ENCODE measurements around the gene CAMKK1.

CAMKK1 gene

DNA sequence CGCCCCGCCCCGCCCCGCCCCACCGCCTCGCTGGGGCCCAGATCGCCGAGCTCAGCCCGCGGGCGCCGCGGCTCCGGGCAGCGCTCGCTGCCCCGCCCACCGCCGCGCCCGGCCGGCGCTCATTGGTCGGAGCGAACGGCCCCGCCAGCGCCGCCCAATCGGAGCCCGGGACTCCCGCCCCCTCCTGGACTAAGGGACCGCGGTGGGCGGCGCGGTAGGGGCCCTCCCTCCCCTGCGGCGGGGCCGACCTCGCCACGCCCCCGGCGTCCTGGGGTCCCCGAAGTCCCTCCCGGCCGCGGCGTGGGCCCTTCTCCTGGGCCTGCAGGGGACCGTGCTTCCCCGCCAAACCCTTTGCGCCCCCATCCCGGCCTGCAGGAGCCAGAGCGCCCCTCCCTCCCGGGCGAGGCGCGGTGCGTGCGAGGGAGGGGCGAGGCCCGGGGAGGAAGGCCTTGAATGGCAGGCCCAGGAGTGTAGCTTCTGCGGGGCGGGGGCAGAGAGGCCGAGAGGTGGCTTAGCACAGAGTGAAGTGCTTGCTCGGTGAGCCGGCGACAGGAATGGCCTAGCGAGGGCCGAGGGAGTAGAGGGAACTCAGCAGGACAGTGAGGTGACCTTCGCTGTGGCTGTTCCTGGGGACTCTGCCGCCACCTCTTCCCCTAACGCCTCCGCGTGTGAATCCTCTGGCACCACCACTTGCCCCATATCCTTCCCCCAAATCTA is at the start of gene CAMKK1:
Gene CAMKK1, minus strand, starts transcription at position 51 of the 717 bp plus-strand sequence. CDS start 7,366 bp downstream, outside the sequence.
- H3K27ac ChIP-seq, result no peak within 1 kb of the TSS
- DNase-seq (ENCODE audit: low read depth, low spot score), result no peak

DNA sequence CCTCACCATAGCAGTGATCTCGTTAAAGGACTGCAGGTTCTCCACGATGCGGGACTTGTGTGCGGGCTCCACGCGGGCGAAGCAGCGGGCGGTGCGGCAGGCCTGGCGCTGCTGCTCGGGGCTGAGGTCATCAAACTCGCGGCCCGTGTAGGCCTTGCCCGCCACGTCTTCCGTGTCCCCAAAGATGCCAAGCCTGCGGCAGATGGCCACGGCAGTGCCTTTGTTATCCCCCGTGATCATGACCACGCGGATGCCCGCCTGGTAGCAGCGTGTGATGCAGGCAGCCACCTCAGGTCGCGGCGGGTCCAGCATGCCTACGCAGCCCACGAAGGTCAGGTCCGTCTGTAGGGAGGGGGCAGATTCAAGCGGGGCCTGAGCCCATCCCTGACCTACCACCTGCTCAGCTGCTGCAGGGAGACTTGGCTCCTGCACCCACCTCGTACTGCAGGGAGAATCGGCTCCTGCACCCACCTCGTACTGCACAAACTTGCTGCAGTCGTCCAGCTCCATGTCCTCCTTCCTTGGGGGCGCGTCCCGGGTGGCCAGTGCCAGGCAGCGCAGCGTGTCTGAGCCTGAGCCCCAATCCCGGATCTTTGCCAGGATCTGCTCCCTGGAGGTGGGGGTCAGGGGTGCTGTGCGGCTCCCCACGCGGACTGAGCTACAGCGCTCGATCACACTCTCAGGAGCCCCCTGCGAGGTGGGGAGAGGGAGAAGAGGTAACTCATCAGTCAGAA is 48.3 kb upstream of the CAMKK1 start:
- no peak overlapping the region for H3K27ac ChIP-seq
- no peak for DNase-seq (ENCODE audit: low read depth, low spot score)

DNA sequence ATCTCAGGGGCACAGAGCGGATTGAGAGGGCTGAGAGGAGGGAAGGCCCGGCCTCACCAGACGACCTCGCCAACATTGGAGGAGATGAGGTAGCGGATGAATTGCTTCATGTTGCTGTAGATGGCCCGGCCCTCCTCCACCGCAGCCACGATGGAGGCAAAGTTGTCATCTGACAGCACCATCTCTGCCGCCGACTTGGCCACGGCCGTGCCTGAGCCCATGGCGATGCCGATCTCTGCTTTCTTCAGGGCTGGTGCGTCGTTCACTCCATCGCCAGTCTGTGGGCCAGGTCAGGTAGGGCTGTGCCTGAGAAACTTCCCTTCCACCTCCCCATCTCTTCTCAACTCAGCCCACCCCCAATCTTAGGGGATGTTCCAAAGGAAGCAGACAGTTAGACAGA is 44.5 kb upstream of the CAMKK1 start:
- H3K27ac ChIP-seq, result no peak overlapping the region
- no peak for DNase-seq (ENCODE audit: low read depth, low spot score)

DNA sequence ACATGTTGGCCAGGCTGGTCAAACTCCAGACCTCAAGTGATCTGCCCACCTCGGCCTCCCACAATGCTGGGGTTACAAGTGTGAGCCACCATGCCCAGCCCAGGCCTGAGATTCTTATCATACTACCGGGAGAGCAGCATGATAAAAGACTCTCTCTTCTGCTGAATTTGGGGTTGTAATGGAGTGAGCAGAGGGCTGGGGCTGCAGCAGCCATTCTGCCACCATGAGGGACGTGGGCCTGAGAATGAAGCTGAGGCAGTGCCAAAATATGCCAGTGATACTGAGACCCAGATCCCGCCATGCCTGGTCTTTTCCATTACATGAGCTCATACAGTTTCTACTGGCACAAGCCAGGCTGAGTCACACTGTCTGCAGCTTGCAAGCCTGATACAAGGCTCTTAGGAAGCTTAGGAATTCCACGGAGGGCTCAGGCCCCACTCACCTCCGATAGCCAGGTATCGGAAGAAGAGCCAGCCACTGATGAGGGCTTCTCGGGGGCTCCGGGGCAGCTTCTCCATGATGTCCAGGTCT is 43.0 kb upstream of the CAMKK1 start:
- no peak overlapping the region for H3K27ac ChIP-seq
- DNase-seq (ENCODE audit: low read depth, low spot score), result peak; percentile 45

DNA sequence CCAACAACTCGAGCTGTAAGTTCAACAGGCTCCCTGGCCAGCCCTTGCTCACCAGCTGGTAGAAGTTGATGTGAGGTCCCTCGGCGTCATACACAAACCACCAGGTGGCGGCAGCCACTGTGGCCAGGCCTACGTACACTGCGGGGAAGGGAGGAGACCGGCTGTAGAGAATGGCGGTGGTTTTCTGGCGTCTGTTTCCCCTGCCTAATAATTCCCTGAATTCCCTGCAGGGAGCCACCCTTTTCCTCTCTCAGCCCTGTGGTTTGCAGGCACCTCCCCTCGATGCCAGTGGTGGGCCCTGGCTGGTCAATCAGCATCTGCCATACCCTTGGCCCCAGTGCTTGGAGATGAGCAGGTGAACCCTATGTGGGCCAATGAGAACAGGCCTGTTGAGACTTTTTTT is 42.3 kb upstream of the CAMKK1 start:
- H3K27ac ChIP-seq, result no peak overlapping the region
- DNase-seq (ENCODE audit: low read depth, low spot score), result peak; percentile 31

DNA sequence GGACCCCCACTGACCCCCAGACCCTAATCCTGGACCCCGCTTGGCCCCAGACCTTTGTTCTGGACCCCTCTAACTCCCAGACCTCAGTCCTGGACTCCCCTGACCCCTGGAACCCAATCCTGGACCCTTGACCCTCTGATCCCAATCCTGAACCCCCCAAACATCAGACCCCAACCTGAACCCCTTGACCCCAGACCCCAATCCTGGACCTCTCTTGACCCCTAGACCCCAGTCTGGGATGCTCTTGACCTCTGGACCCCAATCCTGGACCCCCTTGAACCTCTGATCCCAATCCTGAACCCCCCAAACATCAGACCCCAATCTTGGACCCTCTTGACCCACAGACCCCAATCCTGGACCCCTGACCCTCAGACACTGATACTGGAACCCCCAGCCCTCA is 36.9 kb upstream of the CAMKK1 start:
- no peak overlapping the region for H3K27ac ChIP-seq
- no peak for DNase-seq (ENCODE audit: low read depth, low spot score)

DNA sequence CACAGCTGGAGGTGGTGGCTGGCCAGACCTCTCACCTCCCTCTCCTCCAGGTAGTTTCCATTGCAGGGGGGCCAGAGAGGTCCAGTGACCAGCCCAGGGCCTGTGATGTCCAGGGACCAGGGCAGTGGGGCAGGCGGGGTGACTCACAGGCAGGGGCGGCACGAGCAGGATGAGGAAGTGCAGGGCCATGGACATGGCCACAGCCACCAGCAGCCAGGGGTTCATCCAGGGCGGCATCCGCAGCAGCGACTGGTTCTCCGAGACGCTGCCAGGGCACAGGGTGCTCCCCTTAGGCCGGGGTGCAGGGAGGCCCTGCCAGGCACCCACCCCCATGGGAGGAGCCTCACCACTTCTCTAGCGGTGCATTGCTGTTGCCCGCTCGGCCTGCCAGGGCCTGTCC is 36.3 kb upstream of the CAMKK1 start:
- no peak overlapping the region for H3K27ac ChIP-seq
- no peak for DNase-seq (ENCODE audit: low read depth, low spot score)

DNA sequence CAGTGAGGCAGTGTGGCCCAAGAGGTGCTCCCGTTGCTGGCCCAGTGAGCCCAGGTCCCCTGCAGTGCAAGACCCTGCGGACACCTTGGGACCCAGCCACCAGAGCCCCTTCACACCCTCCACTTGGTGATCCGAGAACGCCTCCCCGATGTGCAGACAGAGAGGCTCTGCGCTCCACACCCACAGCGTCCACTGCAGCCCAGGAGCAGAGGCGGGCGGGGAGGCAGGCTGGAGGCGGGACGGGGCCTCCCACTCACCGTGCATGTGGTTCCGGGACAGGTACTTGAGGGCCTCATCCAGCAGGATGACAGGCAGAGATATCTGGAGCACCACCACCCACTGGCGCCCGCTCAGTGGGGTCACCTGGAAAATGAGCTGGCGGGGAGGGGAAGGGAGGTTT is 35.6 kb upstream of the CAMKK1 start:
- no peak for DNase-seq (ENCODE audit: low read depth, low spot score)
- H3K27ac ChIP-seq, result no peak overlapping the region

DNA sequence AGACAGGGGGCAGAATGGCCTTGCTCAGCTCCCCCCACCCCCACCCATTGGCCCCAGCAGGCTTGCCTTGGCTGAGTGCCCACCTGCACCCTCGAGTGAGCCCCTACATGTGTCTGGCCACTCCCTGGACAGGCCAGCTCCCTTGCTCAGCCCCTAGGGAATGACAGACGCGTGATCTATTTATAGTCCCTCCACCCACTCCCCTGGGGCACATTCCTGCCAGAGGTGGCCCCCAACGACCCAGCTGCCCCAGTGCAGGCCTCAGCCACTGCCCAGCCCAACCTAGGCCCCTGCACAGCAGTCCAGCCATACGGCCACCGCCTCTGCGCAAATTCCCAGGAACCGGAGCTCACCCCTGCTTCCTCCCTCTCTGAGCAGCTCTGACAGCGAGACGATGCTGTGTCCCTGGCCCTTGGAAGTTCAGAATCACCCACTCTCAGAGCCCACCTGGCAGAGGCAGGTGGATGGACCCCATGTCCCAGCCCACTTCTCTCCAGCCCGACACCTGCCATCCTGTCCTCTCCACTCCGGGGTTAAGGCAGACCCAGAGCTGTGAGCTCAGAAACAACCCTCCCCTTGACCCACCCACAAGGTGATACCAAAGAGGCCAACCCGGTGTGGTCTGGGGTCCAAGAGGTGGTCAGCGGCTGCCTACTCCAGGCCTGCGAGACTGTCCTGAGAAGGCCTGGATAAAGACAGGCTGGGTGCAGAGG is 34.9 kb upstream of the CAMKK1 start:
- DNase-seq (ENCODE audit: low read depth, low spot score), result no peak
- H3K27ac ChIP-seq, result no peak overlapping the region

DNA sequence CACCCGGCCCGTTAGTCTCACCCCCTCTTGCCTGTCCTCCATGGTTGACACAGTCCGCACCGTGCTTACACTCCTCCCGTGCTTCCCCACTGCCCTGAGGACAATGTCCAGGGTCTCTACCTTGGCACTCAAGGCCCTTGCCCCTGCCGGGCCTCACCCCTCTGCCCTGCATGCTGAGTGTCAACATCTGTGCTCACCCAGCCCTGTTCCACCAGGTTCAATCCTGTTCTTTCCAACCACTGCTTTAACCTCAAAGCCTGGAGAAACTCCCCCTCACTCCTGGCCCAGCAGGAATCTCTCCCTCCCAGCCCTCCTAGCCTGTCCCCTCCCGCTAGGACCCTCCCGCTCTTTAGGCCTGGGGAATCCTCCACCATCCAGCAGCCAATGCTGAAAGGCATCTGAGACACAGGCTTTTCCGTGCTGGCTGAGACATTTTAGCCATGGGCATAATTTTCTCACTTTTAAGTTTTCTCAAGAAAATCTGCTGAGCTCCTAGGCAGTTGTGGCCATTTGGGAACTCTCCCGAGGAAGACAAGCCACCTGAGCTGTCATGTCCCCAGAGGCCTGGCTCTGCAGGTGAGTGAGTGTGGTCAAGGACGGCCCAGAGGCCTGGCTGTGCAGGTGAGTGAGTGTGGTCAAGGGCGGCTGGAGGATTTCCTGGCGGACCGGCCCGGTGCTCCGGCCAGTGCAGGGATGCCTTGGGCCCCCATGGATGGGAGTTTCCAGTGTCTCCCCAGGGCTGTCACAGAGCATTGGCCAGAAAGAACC is 34.2 kb upstream of the CAMKK1 start:
- DNase-seq (ENCODE audit: low read depth, low spot score), result no peak
- H3K27ac ChIP-seq, result no peak overlapping the region

DNA sequence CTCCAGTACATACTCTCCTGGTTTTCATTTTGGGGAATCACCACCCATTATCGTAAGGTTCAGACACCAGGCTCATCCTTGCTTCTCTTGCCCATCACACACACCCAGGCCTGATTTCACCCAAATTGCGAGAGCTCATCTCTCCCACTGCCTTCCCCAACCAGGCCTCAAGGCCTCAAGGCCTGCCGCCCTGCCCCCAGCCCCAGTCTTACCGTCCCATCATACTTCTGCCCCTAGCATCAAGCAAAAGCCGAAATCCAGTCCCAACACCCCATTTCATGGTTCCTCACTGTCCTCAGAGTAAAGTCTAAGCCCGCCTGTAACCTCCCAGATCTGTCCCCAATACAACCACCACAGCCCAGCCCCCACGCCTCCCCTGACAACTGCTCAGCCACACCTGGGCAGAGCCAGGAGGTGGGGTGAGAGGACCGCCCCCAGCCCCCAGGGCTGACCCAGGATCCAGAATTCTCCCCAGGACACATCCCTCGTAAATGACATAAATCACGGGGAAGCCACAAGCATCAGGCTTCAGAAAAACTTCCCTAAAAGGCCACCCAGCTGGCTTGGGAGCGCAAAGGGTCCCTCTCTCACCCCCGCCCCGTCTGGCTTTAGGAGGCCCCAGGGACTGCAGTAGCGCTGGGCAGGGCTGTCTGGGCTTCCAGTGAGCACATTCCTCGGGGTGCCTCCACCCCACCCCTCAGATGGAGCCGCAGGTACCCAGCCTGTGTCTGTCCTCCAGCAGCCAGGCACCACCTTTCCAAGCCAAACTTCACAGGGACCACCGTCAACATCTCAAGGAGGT is 33.0 kb upstream of the CAMKK1 start:
- no peak for DNase-seq (ENCODE audit: low read depth, low spot score)
- H3K27ac ChIP-seq, result no peak overlapping the region

DNA sequence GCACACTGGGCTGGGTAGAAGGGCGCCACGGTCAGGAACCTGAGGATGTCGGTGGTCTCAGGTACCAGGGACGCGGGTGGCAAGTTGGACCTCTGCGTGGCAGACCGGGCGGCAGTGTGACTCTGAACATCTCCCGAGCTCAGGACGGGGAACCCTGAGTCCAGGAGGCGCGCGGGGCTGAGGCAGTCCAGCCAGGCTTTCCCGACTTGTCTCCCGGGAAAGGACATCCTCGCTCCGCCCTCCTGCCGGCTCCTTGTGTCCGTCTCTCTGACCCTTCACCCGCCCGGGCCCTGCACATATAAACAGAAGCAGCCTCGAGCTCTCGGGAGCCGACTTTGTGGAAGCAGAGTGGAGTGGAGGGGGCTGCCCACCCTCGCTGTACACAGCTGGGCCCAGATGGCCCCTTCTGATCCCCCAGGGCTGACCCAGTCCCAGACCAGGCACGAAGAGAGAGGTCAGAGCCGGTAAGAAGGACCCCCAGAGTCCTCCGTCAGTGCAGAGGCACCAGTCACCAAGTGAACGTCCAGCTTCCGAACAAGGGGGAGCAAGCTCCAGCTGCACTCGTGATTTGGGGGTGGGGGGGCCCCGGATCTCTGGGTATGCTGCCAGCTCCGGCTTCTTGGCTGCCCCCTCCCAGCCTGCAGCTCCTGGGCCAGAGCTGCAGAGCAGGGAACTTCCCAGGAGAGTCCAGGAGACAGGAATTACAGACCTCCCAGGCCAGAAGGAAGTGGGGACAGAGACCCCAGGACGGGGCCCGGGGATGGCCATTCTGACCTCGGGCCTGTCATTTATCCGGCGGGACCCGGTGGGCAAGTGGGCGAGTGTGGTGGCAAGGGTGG is 31.9 kb upstream of the CAMKK1 start:
- H3K27ac ChIP-seq, result no peak overlapping the region
- DNase-seq (ENCODE audit: low read depth, low spot score), result no peak

DNA sequence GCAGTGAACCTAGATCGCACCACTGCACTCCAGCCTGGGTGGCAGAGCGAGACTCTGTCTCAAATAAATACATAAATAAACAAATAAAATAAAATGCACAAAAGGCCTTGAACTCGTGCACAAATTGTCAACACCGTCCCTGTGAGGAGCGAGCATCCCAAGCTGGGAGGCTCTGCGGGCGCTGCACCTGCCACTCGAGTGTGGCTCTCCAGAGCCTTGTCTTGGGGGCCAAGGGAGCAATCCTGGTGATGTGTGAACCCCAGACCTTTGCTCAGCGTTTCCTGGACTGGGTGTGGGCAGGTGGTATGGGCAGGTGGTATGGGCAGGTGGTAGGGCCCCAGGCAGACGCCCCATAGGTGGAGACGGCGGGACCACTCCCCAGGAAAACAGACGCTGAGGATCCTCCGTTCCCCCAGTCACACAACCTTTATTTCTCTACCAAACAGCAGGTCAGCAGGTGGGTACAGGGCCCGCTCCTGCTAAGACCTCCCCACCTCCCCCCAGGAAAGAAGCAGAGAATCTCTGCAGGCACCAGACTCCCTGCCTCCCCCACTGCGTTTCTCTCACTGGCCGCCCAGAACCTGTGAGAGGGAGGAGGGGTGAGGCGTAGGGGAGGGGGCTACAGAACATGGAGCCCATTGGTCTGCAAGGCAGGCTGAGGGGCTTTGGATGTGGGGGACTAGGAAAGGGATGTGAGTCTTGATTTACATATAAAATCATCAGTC is 30.8 kb upstream of the CAMKK1 start:
- H3K27ac ChIP-seq, result no peak overlapping the region
- no peak for DNase-seq (ENCODE audit: low read depth, low spot score)

DNA sequence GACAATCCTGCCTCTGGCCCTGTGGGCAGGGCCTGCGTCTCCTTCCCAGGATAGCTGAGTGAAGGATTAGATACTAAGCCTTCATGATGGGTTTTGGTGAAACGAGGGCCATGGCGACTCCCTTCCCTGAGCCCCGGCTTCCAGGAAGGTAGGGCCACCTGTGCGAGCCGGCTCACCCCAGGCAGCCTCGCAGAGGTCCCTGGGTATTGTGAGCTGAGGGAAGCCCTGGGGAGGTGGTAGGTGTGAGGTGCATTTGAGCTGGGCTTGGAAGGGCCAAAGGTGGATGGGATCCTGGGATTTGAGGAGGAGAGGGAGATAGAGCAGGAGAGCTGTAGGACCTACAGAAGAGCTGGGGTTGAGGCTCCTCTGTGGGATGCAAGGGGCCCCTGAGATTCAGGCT is 29.9 kb upstream of the CAMKK1 start:
- no peak for DNase-seq (ENCODE audit: low read depth, low spot score)
- H3K27ac ChIP-seq, result no peak overlapping the region

DNA sequence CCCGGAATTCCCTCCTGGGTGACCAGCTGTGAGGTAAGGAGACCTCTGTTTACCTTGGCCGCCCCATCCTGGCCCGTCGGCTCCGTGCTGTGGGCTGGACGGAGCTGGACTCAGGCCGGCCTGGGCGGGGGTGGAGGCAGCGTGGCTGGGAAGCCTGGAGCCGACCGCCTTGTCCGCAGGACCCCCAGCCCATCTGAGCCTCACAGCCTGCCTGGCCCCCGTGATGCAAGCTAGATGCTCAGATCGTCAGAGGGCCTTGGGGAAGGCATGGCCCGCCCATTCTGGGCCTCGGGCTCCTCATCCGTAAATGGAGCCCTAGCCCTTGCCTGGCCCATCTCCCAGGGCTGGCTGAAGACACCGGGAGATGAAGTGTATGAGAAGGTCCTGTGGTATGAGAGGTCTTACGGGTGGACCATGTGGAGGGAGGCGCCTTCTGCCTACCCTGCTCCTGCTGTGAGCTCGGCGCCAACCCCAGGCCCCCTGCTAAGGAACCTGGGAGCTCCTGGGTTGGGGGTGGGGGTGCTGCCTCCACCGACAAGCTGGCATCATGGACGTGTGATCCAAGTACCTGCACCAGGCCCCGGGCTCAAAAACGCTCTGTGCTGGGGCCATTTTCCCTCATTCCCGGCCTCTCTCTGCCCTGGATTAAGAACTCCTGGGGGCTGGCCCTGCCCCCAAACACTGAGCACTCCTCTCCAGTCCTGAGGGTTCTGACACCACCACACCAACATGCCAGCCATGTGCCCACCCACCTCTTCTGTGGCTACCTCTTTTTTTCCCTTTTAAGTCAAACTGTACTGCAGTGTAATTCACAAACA is 28.9 kb upstream of the CAMKK1 start:
- H3K27ac ChIP-seq, result no peak overlapping the region
- DNase-seq (ENCODE audit: low read depth, low spot score), result no peak

DNA sequence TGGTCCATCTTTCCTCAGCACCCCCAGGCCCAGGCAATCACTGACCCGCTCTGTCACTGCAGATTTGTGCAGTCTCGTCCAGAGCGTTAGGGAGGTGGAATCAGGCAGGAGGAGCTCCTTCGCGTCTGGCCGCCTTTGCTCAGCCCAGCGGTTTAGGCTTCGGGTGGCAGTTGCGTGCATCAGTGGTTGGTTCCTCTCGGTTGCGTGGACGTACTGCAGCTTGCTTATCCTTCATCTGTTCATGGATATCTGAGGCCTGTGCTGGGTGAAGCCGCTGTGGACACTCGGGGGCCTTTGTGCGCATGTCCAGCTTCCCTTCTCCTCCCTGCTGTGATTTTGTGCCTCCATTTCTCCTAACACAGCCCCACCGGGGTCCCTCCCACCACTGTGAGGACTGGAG is 28.2 kb upstream of the CAMKK1 start:
- no peak for DNase-seq (ENCODE audit: low read depth, low spot score)
- no peak overlapping the region for H3K27ac ChIP-seq

DNA sequence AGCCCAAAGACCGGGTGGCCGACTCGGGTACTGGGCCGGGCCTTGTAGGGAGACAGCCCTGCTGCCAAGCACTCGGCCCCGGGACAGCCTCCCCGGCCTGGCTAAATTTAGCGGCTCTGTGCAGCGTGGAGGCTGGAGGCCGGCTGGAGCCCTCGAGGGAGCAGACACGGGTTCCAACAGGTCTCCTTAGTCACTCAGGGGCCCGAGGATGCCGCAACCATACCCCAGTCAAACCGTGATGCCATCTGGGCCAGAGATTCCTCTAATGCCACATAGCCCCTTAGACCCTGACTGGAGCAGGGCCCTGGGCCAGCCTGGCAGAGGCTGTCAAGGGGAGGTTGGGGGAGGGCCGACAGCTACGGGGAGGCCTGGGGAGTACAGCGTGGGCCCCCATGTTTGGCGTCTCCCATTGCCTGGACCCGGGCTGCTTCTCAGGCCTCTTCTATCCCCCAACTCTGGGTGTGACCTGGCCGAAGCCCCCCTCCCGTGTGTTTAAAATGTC is 26.3 kb upstream of the CAMKK1 start:
- H3K27ac ChIP-seq, result no peak overlapping the region
- DNase-seq (ENCODE audit: low read depth, low spot score), result no peak
